GM12891 (cell line): ENCODE measurements around the gene PTPN6.

Experiments used
- PAX5 ChIP-seq: IDR thresholded peaks from 2 replicates; pipeline ENCODE4 v1.6.1; 2011; ENCODE audit warnings: low read length, moderate library complexity, mild to moderate bottlenecking; ENCODE audit not compliant: insufficient read depth, severe bottlenecking
- POLR2A ChIP-seq: IDR thresholded peaks from 2 replicates; pipeline ENCODE4 v1.6.1; 2011; ENCODE audit warnings: low read depth, low read length, control low read depth
- POLR2AphosphoS5 ChIP-seq: IDR thresholded peaks from 2 replicates; pipeline ENCODE4 v1.6.1; 2011; ENCODE audit warnings: low read depth, low read length, control low read depth
- SPI1 ChIP-seq: IDR thresholded peaks from 2 replicates; pipeline ENCODE4 v1.6.1; 2011; ENCODE audit warnings: low read depth, low read length, control low read depth
- TAF1 ChIP-seq: IDR thresholded peaks from 2 replicates; pipeline ENCODE4 v1.6.1; 2011; ENCODE audit warnings: low read depth, low read length, control low read depth

DNA sequence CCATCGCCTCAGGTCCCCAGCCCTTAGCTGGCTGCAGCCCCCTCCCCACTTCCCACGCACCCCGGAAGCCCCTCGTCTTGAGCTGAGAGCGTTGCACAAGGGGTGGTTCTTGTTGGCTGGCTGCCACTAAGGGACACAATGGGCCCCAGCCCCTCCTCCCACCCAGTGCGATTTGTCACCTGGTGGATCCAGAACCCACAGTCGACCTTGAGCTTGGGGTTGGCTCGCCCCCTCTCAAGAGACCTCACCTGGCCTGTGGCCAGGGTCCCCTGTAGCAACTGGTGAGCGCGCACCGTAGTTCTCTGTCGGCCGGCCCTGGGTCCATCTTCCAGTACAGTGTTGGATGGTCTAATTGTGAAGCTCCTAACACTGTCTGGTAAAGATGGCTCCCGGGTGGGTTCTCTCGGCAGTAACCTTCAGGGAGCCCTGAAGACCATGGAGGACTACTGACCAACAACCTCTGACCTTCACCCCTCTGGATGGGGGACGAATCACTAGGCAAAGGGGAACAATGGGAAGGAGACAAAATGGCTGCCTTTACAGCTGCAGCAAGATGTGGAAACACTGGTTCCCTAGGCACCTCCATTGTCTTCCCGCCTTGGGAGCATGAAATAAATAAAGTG, 12.7 kb downstream of the PTPN6 start:
- TF ChIP-seq POLR2AphosphoS5 (0 out of 2 replicates have a peak, but pooled peaks have one; percentile 15), POLR2A (no peak), TAF1 (no peak), SPI1 (no peak), PAX5 (no peak)
